HepG2 (cell line): ENCODE data around the gene MTSS2. TPM values are rescaled to one million over a fixed set of nuclear protein-coding genes. Genes with fewer than 3 reads are reported as not detected.

Experiments
- ATAC-seq: fragments of 200-7000 bp; cut with Tn5 transposase; 3 replicates; pipeline ENCODE4 v1.9.1; 2020; ENCODE audit warnings: mild to moderate bottlenecking, moderate library complexity
- BruUV-seq: library from RNA; stranded (reverse); fragments of 400-500 nt; replicated peaks from 2 replicates; lab custom pipeline; 2021; lab: Mats Ljungman, UMichigan
- CTCF ChIA-PET: fragments of 300-600 bp; formaldehyde crosslinking; extraction: SDS; loops from one replicate; lab custom pipeline; 2021; ENCODE audit warnings: low total read pairs, inconsistent platforms, low intra/inter-chr PET ratio; lab: Yijun Ruan, JAX
- POLR2A ChIA-PET: fragments of 350-600 bp; sonication (Branson Sonifier 250); formaldehyde crosslinking; loops from one replicate; lab custom pipeline; 2020; ENCODE audit warnings: antibody characterized with exemption, inconsistent platforms; lab: Yijun Ruan, JAX
- DNase-seq: peaks from one replicate; pipeline ENCODE4 v3.0.0-alpha.2; 2015; ENCODE audit warnings: low spot score
- FAIRE-seq: peaks from 3 replicates; lab custom pipeline; 2011; peaks lifted over from hg19 to GRCh38; lab: Jason Lieb, UNC
- H2AFZ ChIP-seq: one replicate; pipeline ENCODE4 v1.6.1; 2011; ENCODE audit warnings: low read length, inconsistent platforms
- H3K27ac ChIP-seq: fragments of 300-600 bp; 3 replicates; pipeline ENCODE4 v1.8.0; 2011; ENCODE audit warnings: mixed run types, mild to moderate bottlenecking, mixed read lengths, low read length, inconsistent platforms; ENCODE audit not compliant: insufficient read depth; ENCODE audit errors: extremely low read length
- H3K27me3 ChIP-seq, 2 experiments: fragments of 200-600 bp in 1 of 2; 2 replicates in 1 of 2; 3 replicates in 1 of 2; pipeline versions ENCODE4 v1.6.0 to v1.8.0; 2011; ENCODE audit warnings: low read length in 2 of 2, mild to moderate bottlenecking in 2 of 2, moderate library complexity in 2 of 2, inconsistent platforms in 1 of 2; ENCODE audit not compliant: insufficient read depth in 2 of 2, control insufficient read depth in 1 of 2
- H3K36me3 ChIP-seq, 2 experiments: fragments of 200-600 bp in 1 of 2; replicated peaks in 1 of 2; 2 replicates in 1 of 2; 3 replicates in 1 of 2; pipeline versions ENCODE4 v1.5.1 to v1.8.0; 2011; ENCODE audit warnings: low read length in 2 of 2, inconsistent platforms in 1 of 2; ENCODE audit not compliant: insufficient read depth in 2 of 2, control insufficient read depth in 1 of 2
- H3K4me1 ChIP-seq: 2 replicates; pipeline ENCODE4 v1.5.1; 2012; ENCODE audit warnings: low read length, inconsistent platforms; ENCODE audit not compliant: insufficient read depth
- H3K4me2 ChIP-seq: 2 replicates; pipeline ENCODE4 v1.6.0; 2011; ENCODE audit warnings: low read depth, low read length, inconsistent platforms
- H3K4me3 ChIP-seq, 3 experiments: fragments of 200-600 bp in 1 of 3; sonication (generic), shearing (Covaris generic) in 1 of 3; replicated peaks in 1 of 3; 2 replicates each; pipeline ENCODE4 v1.5.1; 2011 to 2016; ENCODE audit warnings: low read length in 3 of 3, inconsistent platforms in 2 of 3, low read depth in 2 of 3, mild to moderate bottlenecking in 2 of 3, control low read depth in 1 of 3, mixed read lengths in 1 of 3; ENCODE audit not compliant: insufficient read depth in 1 of 3
- H3K79me2 ChIP-seq: one replicate; pipeline ENCODE4 v1.6.1; 2011; ENCODE audit warnings: low read length, inconsistent platforms; ENCODE audit not compliant: insufficient read depth
- H3K9ac ChIP-seq: 2 replicates; pipeline ENCODE4 v1.6.0; 2011; ENCODE audit warnings: mild to moderate bottlenecking, low read depth, low read length, inconsistent platforms; ENCODE audit not compliant: insufficient read depth
- H3K9me3 ChIP-seq: 2 replicates; pipeline ENCODE4 v1.5.1; 2012; ENCODE audit warnings: mild to moderate bottlenecking, low read length
- H4K20me1 ChIP-seq: 2 replicates; pipeline ENCODE4 v1.6.0; 2011; ENCODE audit warnings: inconsistent platforms, mild to moderate bottlenecking, low read length, moderate library complexity; ENCODE audit not compliant: insufficient read depth
- AGO2 ChIP-seq: fragments of 200-400 bp; formaldehyde crosslinking; optimal IDR thresholded peaks from 2 replicates; pipeline ENCODE3; 2017; ENCODE audit warnings: mild to moderate bottlenecking, low read depth, low read length, moderate library complexity
- CC2D1A ChIP-seq: sonication (generic); formaldehyde crosslinking; IDR thresholded peaks from 2 replicates; pipeline ENCODE4 v1.8.1; 2023; ENCODE audit warnings: mild to moderate bottlenecking, missing genetic modification reagents
- HDAC6 ChIP-seq: fragments of 200-600 bp; sonication (generic); IDR thresholded peaks from 2 replicates; pipeline ENCODE4 v1.7.0; 2017; ENCODE audit warnings: mild to moderate bottlenecking, antibody characterized with exemption, low read length, low read depth
- HIVEP1 ChIP-seq: sonication (generic); formaldehyde crosslinking; IDR thresholded peaks from 2 replicates; pipeline ENCODE4 v1.4.0; 2020; ENCODE audit warnings: mild to moderate bottlenecking, missing genetic modification reagents
- IRF9 ChIP-seq: sonication (generic); formaldehyde crosslinking; IDR thresholded peaks from 2 replicates; pipeline ENCODE4 v1.8.0; 2022; ENCODE audit warnings: missing genetic modification reagents, mild to moderate bottlenecking, borderline replicate concordance
- KLF16 ChIP-seq, 2 experiments: sonication (generic) in 1 of 2; formaldehyde crosslinking in 1 of 2; IDR thresholded peaks; 2 replicates each; pipeline versions ENCODE4 v1.6.1 to v1.8.0; 2016 to 2023; ENCODE audit warnings: missing genetic modification reagents in 2 of 2, missing compliant biosample characterization in 1 of 2
- NR2F6 ChIP-seq, 2 experiments: IDR thresholded peaks; 2 replicates each; pipeline ENCODE4 v1.6.1; 2016; ENCODE audit warnings: antibody characterized with exemption in 1 of 2, mild to moderate bottlenecking in 1 of 2
- POLR2A ChIP-seq, 2 experiments: IDR thresholded peaks; 2 replicates each; pipeline ENCODE4 v1.6.1; 2011; ENCODE audit warnings: low read depth in 2 of 2, low read length in 2 of 2, mild to moderate bottlenecking in 1 of 2, moderate library complexity in 1 of 2; ENCODE audit not compliant: insufficient read depth in 1 of 2
- POLR2AphosphoS2 ChIP-seq: IDR thresholded peaks from 2 replicates; pipeline ENCODE4 v1.6.1; 2011; ENCODE audit warnings: low read depth, low read length, improper control_type of control experiment
- RBM22 ChIP-seq: fragments of 200-400 bp; formaldehyde crosslinking; optimal IDR thresholded peaks from 2 replicates; pipeline ENCODE3; 2017; ENCODE audit warnings: mild to moderate bottlenecking, low read length, moderate library complexity
- SSRP1 ChIP-seq: IDR thresholded peaks from 2 replicates; pipeline ENCODE4 v1.6.1; 2016; ENCODE audit warnings: control low read depth
- ZNF234 ChIP-seq: sonication (generic); formaldehyde crosslinking; conservative IDR thresholded peaks from 2 replicates; pipeline ENCODE4 v1.5.1; 2020; ENCODE audit warnings: mild to moderate bottlenecking, missing genetic modification reagents
- ZNF687 ChIP-seq: sonication (generic); formaldehyde crosslinking; IDR thresholded peaks from 2 replicates; pipeline ENCODE4 v1.5.1; 2020; ENCODE audit warnings: mild to moderate bottlenecking, missing genetic modification reagents, moderate library complexity
- ZNF737 ChIP-seq: sonication (generic); formaldehyde crosslinking; IDR thresholded peaks from 2 replicates; pipeline ENCODE4 v1.5.0; 2020; ENCODE audit warnings: missing genetic modification reagents, mild to moderate bottlenecking, borderline replicate concordance
- ZNF746 ChIP-seq: sonication (generic); formaldehyde crosslinking; IDR thresholded peaks from 2 replicates; pipeline ENCODE4 v1.8.0; 2022; ENCODE audit warnings: mild to moderate bottlenecking, missing genetic modification reagents
- ZNF800 ChIP-seq: sonication (generic); formaldehyde crosslinking; IDR thresholded peaks from 2 replicates; pipeline ENCODE4 v1.4.0; 2020; ENCODE audit warnings: missing genetic modification reagents
- ZNF878 ChIP-seq: sonication (generic); formaldehyde crosslinking; IDR thresholded peaks from 2 replicates; pipeline ENCODE4 v1.8.1; 2023; ENCODE audit warnings: mild to moderate bottlenecking, missing genetic modification reagents, moderate library complexity
- WGBS: methylation state at CpG from one replicate; pipeline ENCODE4 v1.1.6; 2017; ENCODE audit warnings: low lambda C conversion rate; 5-methylcytosine and 5-hydroxymethylcytosine counted together
- in situ Hi-C: cut with HindIII; loops from 2 replicates; pipeline ENCODE4 v1.10.0; 2017; ENCODE audit warnings: low pct_unique_long_range_greater_than_20kb; ENCODE audit not compliant: extremely low pct_ligation_motif_present
- intact Hi-C: fragments of 100-400 bp; cut with micrococcal nuclease; formaldehyde crosslinking; loops from one replicate; pipeline ENCODE4 v1.10.0; 2022; ENCODE audit not compliant: unreplicated experiment
- polyA plus RNA-seq, 8 experiments: library from polyadenylated mRNA; depleted of rRNA in 3 of 8; stranded (reverse) in 7 of 8; unstranded in 1 of 8; fragments of >200 nt; fragmentation: Illumina TruSeq in 4 of 8; extraction: Trizol in 4 of 8; gene quantifications; 2 replicates each; pipeline versions ENCODE4 v1.2.1 to v1.2.3, GENCODE V29; 2011 to 2016; ENCODE audit warnings: low read depth in 4 of 8, missing spikeins in 1 of 8, mixed read lengths in 1 of 8; ENCODE audit not compliant: insufficient read depth in 1 of 8
- total RNA-seq, 5 experiments: library from RNA; depleted of rRNA; stranded (reverse); fragments of >200 nt; fragmentation: Illumina TruSeq; extraction: Trizol; gene quantifications; 2 replicates each; pipeline ENCODE4 v1.2.3, GENCODE V29; 2016; ENCODE audit warnings: low read depth in 1 of 5

Gene MTSS2
- total and polyA plus RNA-seq, 2 of the 13 experiments (the other 11 are each of a cell fraction or from before 2014, with no cell fraction given): 132 to 242 TPM

GRCh38 chr16:70675851-70676513 lies 9.9 kb downstream of the MTSS2 start:
- Histone ChIP-seq H3K9me3 (no peaks in the 10 kb centered on the region), H3K4me1 (peaks cover 8% of the 10 kb centered on the region), H3K4me3 (no peak overlapping the region), H3K36me3 (peaks cover 69 to 93% of the 10 kb centered on the region in 2 experiments), H4K20me1 (peaks cover 1% of the 10 kb centered on the region; the same call in 1 of the 2 replicates), H3K79me2 (peaks cover 20% of the 10 kb centered on the region), H3K27ac (peak overlapping the region; percentile 20), H3K27me3 (no peaks in the 10 kb centered on the region), H3K4me2 (no peak overlapping the region), H3K9ac (no peak overlapping the region), H2AFZ (no peak overlapping the region)
- ATAC-seq (no peak; the same call in 2 of the 3 replicates), DNase-seq (no peak), FAIRE-seq (no peak)
- intact Hi-C loops: no loop called here
- ChIA-PET CTCF (no interaction called here), POLR2A (interaction anchor here (0.9 to 18.7 kb wide), 5 partner anchors 8 to 50 kb away, joined by 3 to 536 read pairs (median 3); no protein-coding TSS in a partner anchor)
- WGBS: 92% methylated on average over 5 of the region's 7 CpGs
- in situ Hi-C loops: no loop called here
- BruUV-seq: TSS peak; percentile 6
- TF ChIP-seq HIVEP1 (CRISPR knock-in tag) (0 out of 2 replicates have a peak, but pooled peaks have one; percentile 30), NR2F6 (IDR thresholded peaks at IDR 0.05) (no peak), NR2F6 (CRISPR knock-in tag; IDR thresholded peaks at IDR 0.05) (no peak), ZNF687 (peak; percentile 45), KLF16 (CRISPR knock-in tag; IDR thresholded peaks at IDR 0.05) (0 out of 4 replicates have a peak, but pooled peaks of 1 of the 2 experiments have one; percentile 48), ZNF234 (CRISPR knock-in tag) (no peak), ZNF878 (0 out of 2 replicates have a peak, but pooled peaks have one; percentile 23), ZNF800 (CRISPR knock-in tag) (no peak), IRF9 (CRISPR knock-in tag) (no peak), CC2D1A (CRISPR knock-in tag) (no peak), HDAC6 (no peak), ZNF737 (0 out of 2 replicates have a peak, but pooled peaks have one; percentile 26), SSRP1 (CRISPR knock-in tag) (0 out of 2 replicates have a peak, but pooled peaks have one; percentile 19), POLR2AphosphoS2 (peak; percentile 23; the same call in 1 of the 2 replicates), ZNF746 (CRISPR knock-in tag) (no peak), POLR2A (IDR thresholded peaks at IDR 0.05; ENCODE audit: insufficient read depth in 1 of 2, low read depth in 2 of 2, low read length in 2 of 2) (peak; percentile 12 to 24; a peak in 1 of 4 replicates), AGO2 (peak; percentile 91), RBM22 (peak; percentile 94)
